Mesenchymal stem cell (in vitro differentiated cells and primary cell): ENCODE data around the gene KRT8. TPM values are rescaled to one million over a fixed set of nuclear protein-coding genes. Genes with fewer than 3 reads are reported as not detected.
A peak's percentile ranks its signal among the peaks of the same experiment; 100 is the strongest.
"Not testable (repeated sequence)": the region's sequence is repeated elsewhere in the genome, so short reads cannot be mapped to it uniquely, and the experiment has no call there.

Source experiments
- DNase-seq: peaks from one replicate; pipeline ENCODE4 v3.0.0-alpha.2; 2013
- H2AFZ ChIP-seq: one replicate; pipeline ENCODE4 v1.6.1; 2013; ENCODE audit warnings: low read depth, mild to moderate bottlenecking, control low read depth, inconsistent platforms, low read length, moderate library complexity
- H2AK5ac ChIP-seq: 2 replicates; pipeline ENCODE4 v1.6.1; 2013; ENCODE audit warnings: low read length, moderate library complexity, mild to moderate bottlenecking, inconsistent platforms; ENCODE audit not compliant: severe bottlenecking
- H2BK120ac ChIP-seq: one replicate; pipeline ENCODE4 v1.6.1; 2013; ENCODE audit warnings: low read depth, mild to moderate bottlenecking, inconsistent platforms, low read length, moderate library complexity
- H2BK12ac ChIP-seq, 2 experiments: one replicate each; pipeline ENCODE4 v1.6.1; 2013; ENCODE audit warnings: inconsistent platforms in 2 of 2, low read length in 2 of 2, mild to moderate bottlenecking in 2 of 2, moderate library complexity in 2 of 2, control low read depth in 1 of 2
- H2BK15ac ChIP-seq: one replicate; pipeline ENCODE4 v1.6.1; 2013; ENCODE audit warnings: mild to moderate bottlenecking, low read depth, inconsistent platforms; ENCODE audit not compliant: poor library complexity, severe bottlenecking
- H2BK5ac ChIP-seq: 2 replicates; pipeline ENCODE4 v1.6.1; 2013; ENCODE audit warnings: low read depth, mild to moderate bottlenecking, low read length, control low read depth, inconsistent platforms; ENCODE audit not compliant: poor library complexity, severe bottlenecking
- H3K14ac ChIP-seq, 2 experiments: one replicate each; pipeline ENCODE4 v1.6.1; 2013; ENCODE audit warnings: inconsistent platforms in 2 of 2, low read length in 2 of 2, control low read depth in 1 of 2, mild to moderate bottlenecking in 1 of 2, moderate library complexity in 1 of 2
- H3K18ac ChIP-seq, 2 experiments: one replicate each; pipeline ENCODE4 v1.6.1; 2013; ENCODE audit warnings: inconsistent platforms in 2 of 2, low read length in 2 of 2, control low read depth in 1 of 2, low read depth in 1 of 2, mild to moderate bottlenecking in 1 of 2
- H3K23ac ChIP-seq, 2 experiments: one replicate each; pipeline ENCODE4 v1.6.1; 2013; ENCODE audit warnings: inconsistent platforms in 2 of 2, low read length in 2 of 2, mild to moderate bottlenecking in 2 of 2, moderate library complexity in 2 of 2, control low read depth in 1 of 2
- H3K27ac ChIP-seq: 2 replicates; pipeline ENCODE4 v1.5.1; 2013; ENCODE audit warnings: mild to moderate bottlenecking, moderate library complexity, low read length, control low read depth, inconsistent platforms; ENCODE audit not compliant: poor library complexity, severe bottlenecking
- H3K27me3 ChIP-seq, 2 experiments: 2 replicates each; pipeline versions ENCODE4 v1.6.1 to v1.7.0; 2013; ENCODE audit warnings: low read length in 2 of 2, mild to moderate bottlenecking in 2 of 2, moderate library complexity in 2 of 2, control low read depth in 1 of 2, inconsistent platforms in 1 of 2; ENCODE audit not compliant: control insufficient read depth in 1 of 2, insufficient read depth in 1 of 2
- H3K36me3 ChIP-seq, 2 experiments: 2 replicates each; pipeline versions ENCODE4 v1.6.1 to v1.7.0; 2013; ENCODE audit warnings: low read length in 2 of 2, control low read depth in 1 of 2, inconsistent platforms in 1 of 2, low read depth in 1 of 2, mild to moderate bottlenecking in 1 of 2; ENCODE audit not compliant: insufficient read depth in 2 of 2, control insufficient read depth in 1 of 2
- H3K4ac ChIP-seq, 2 experiments: one replicate each; pipeline ENCODE4 v1.6.1; 2013; ENCODE audit warnings: inconsistent platforms in 2 of 2, low read length in 2 of 2, mild to moderate bottlenecking in 2 of 2, moderate library complexity in 2 of 2, control low read depth in 1 of 2, low read depth in 1 of 2
- H3K4me1 ChIP-seq: 2 replicates; pipeline ENCODE4 v1.6.1; 2013; ENCODE audit warnings: low read depth, low read length, control low read depth; ENCODE audit not compliant: control insufficient read depth, insufficient read depth
- H3K4me2 ChIP-seq: 2 replicates; pipeline ENCODE4 v1.6.1; 2013; ENCODE audit warnings: low read length, mild to moderate bottlenecking, inconsistent platforms; ENCODE audit not compliant: poor library complexity, severe bottlenecking
- H3K4me3 ChIP-seq, 2 experiments: 2 replicates each; pipeline versions ENCODE4 v1.5.1 to v1.7.0; 2013; ENCODE audit warnings: low read length in 2 of 2, mild to moderate bottlenecking in 2 of 2, control low read depth in 1 of 2, low read depth in 1 of 2; ENCODE audit not compliant: insufficient read depth in 1 of 2
- H3K79me1 ChIP-seq: replicated peaks from 2 replicates; pipeline ENCODE4 v1.6.1; 2013; ENCODE audit warnings: mild to moderate bottlenecking, control low read depth, low read length, inconsistent platforms; ENCODE audit not compliant: poor library complexity, severe bottlenecking
- H3K9ac ChIP-seq: 2 replicates; pipeline ENCODE4 v1.7.0; 2013; ENCODE audit warnings: mild to moderate bottlenecking, low read length, moderate library complexity
- H3K9me3 ChIP-seq: 2 replicates; pipeline ENCODE4 v1.7.0; 2013; ENCODE audit warnings: mild to moderate bottlenecking, low read length; ENCODE audit not compliant: control insufficient read depth
- H4K8ac ChIP-seq: one replicate; pipeline ENCODE4 v1.6.1; 2013; ENCODE audit warnings: inconsistent platforms, mild to moderate bottlenecking, low read length, moderate library complexity
- H4K91ac ChIP-seq: one replicate; pipeline ENCODE4 v1.6.1; 2013; ENCODE audit warnings: mild to moderate bottlenecking, low read length, inconsistent platforms
- WGBS: methylation state at CpG from one replicate; pipeline ENCODE4 v1.1.7; 2013; ENCODE audit warnings: mixed read lengths; 5-methylcytosine and 5-hydroxymethylcytosine counted together
- polyA plus RNA-seq, 2 experiments: library from polyadenylated mRNA; stranded (reverse); fragments of 200-250 nt; gene quantifications; one replicate each; pipeline ENCODE4 v1.2.3, GENCODE V29; 2013

KRT8 gene
- 1,135 TPM for polyA plus RNA-seq (2013, experiment 1 of 2)
- polyA plus RNA-seq (2013, experiment 2 of 2), result 1,108 TPM

DNA sequence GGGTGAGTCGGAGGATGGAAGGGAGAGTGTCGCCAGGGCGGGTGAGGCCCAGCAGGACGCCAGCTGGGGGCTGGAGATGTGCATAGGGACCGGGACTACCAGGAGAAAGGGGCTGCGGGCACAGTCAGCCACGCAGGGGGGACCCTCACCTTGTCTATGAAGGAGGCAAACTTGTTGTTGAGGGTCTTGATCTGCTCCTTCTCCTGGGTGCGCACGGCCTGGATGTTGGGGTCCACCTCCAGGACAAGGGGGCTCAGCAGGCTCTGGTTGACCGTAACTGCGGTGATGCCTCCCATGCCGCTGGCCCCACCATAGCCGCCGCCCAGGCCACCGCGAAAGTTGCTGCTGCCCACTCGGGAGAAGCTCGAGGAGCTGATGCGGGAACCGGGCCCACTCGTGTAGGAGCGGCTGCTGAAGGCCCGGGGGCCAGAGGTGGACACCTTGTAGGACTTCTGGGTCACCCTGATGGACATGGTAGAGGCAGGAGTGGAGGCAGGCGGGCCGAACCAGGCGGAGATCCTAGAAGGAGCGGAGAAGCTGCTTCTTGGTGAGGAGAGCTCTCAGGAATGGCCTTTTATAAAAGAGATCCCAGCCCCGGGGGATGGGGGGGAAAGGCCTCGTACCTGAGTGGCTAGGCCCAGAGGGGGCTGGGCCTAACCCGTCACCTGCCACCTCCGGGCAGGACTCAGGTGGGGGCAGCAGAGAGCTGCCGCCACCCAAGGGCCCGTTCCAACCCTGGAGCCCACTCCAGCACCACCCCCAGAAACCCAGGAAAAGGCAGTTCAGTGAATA is at the start of gene KRT8:
Gene KRT8, minus strand, starts transcription at position 568 of the 792 bp plus-strand sequence. Its CDS starts 95 bp downstream, at position 473.
- peaks cover 0 to 27% of the 10 kb centered on the region in 2 experiments for H3K36me3 ChIP-seq
- peak within 1 kb of the TSS in 1 of 2 experiments; percentile 89 for H3K4me3 ChIP-seq
- peak within 1 kb of the TSS; percentile 86 for H3K27ac ChIP-seq
- H2BK120ac ChIP-seq, result peak within 1 kb of the TSS; percentile 93
- H2AFZ ChIP-seq, H3K9me3 ChIP-seq, H3K27me3 ChIP-seq: not testable (repeated sequence)
- peak within 1 kb of the TSS; percentile 76 for H2BK5ac ChIP-seq
- H2AK5ac ChIP-seq, result peak within 1 kb of the TSS; percentile 92
- peaks cover 27% of the 10 kb centered on the region for H3K79me1 ChIP-seq
- peak within 1 kb of the TSS in 1 of 2 experiments; percentile 76 for H3K23ac ChIP-seq
- DNase-seq, result peak; percentile 90
- H2BK15ac ChIP-seq, result peak within 1 kb of the TSS; percentile 98
- peaks cover 17% of the 10 kb centered on the region for H3K4me1 ChIP-seq
- H3K4ac ChIP-seq, result peak within 1 kb of the TSS; percentile 97 to 99
- peak within 1 kb of the TSS; percentile 98 to 99 for H3K18ac ChIP-seq
- 9% methylated on average over 33 of the region's 33 CpGs for WGBS
- peak within 1 kb of the TSS; percentile 100 for H4K91ac ChIP-seq
- H2BK12ac ChIP-seq, result peak within 1 kb of the TSS; percentile 90 to 99
- peak within 1 kb of the TSS; percentile 76 to 99 for H3K14ac ChIP-seq
- peak within 1 kb of the TSS; percentile 49 for H3K9ac ChIP-seq
- H4K8ac ChIP-seq, result peak within 1 kb of the TSS; percentile 99
- H3K4me2 ChIP-seq, result peak within 1 kb of the TSS; percentile 90

DNA sequence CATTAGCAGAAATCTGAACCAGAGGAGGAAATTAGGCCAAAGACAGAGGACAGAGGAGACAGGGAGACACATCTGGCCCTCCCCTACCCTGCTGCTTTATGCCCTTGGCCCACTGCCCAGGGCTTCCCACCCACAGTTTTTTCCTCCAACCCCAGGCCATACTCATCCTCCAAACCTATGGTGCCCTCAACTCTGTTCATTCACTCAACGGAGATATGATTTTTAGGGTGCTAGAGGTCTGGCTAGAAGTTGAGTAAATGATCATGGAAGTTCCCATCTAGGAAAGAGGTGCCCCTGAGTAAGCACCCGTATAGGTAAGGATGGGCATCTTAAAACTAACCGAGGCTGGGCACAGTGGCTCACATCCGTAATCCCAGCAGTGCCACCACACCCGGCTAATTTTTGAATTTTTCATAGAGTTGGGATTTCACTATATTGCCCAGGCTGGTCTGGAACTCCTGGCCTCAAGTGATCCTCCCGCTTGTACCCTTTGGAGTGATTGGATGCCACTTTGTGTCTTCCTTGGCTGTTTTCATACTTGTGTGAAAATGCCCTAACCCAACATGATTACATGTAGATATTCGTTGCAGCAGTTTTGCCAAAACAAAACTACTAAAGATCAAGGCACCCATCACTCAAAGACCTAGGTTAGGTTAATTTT is 48.4 kb upstream of the KRT8 start:
- Histone ChIP-seq H3K27ac (no peak overlapping the region), H2AFZ (no peak overlapping the region), H2BK15ac (no peak overlapping the region), H3K27me3 (peaks cover 0 to 28% of the 10 kb centered on the region in 2 experiments), H3K36me3 (peaks cover 0 to 33% of the 10 kb centered on the region in 2 experiments), H3K4ac (no peak overlapping the region), H3K9ac (no peak overlapping the region), H2BK5ac (no peak overlapping the region), H3K18ac (no peak overlapping the region), H2BK120ac (no peak overlapping the region), H4K8ac (no peak overlapping the region), H3K4me3 (no peak overlapping the region), H3K14ac (no peak overlapping the region), H4K91ac (no peak overlapping the region), H3K79me1 (peaks cover 6% of the 10 kb centered on the region), H3K4me2 (no peak overlapping the region), H2BK12ac (no peak overlapping the region), H3K23ac (no peak overlapping the region), H3K4me1 (peaks cover 25% of the 10 kb centered on the region), H2AK5ac (no peak overlapping the region), H3K9me3 (no peaks in the 10 kb centered on the region)
- WGBS, result 90% methylated on average over 7 of the region's 7 CpGs
- no peak for DNase-seq

DNA sequence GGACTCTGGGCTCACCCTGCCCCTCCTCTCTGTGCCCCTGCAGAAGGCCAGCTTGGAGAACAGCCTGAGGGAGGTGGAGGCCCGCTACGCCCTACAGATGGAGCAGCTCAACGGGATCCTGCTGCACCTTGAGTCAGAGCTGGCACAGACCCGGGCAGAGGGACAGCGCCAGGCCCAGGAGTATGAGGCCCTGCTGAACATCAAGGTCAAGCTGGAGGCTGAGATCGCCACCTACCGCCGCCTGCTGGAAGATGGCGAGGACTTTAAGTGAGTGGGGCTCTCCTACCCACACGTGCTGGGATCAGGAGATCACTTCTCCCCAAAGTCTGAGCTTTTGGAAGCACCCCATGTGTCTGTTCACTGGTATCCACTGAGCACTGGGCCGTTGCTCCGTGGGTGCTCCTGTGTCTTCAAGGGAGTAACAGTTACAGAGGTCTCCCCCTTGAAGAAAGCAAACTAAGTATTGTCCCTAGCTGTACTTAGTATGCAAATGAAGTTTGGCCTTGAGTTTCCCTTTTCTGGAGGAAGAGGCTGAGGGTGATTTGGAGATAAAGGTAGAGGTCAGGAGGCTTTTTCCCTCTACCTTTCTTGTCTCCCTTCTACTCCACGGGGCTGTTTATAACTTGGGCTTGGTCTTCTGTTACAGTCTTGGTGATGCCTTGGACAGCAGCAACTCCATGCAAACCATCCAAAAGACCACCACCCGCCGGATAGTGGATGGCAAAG is 47.4 kb upstream of the KRT8 start:
- Histone ChIP-seq H3K36me3 (peaks cover 0 to 33% of the 10 kb centered on the region in 2 experiments), H2BK12ac (peak overlapping the region in 1 of 2 experiments; percentile 32), H3K79me1 (peaks cover 8% of the 10 kb centered on the region), H2AK5ac (no peak overlapping the region), H3K27ac (no peak overlapping the region), H3K18ac (peak overlapping the region in 1 of 2 experiments; percentile 55), H3K4me3 (no peak overlapping the region), H2BK5ac (no peak overlapping the region), H4K91ac (no peak overlapping the region), H3K14ac (no peak overlapping the region), H3K9me3 (no peaks in the 10 kb centered on the region), H2BK15ac (peak overlapping the region; percentile 91), H3K9ac (no peak overlapping the region), H4K8ac (no peak overlapping the region), H3K4me1 (peaks cover 31% of the 10 kb centered on the region), H3K23ac (peak overlapping the region in 1 of 2 experiments; percentile 79), H3K27me3 (peaks cover 0 to 33% of the 10 kb centered on the region in 2 experiments), H3K4ac (no peak overlapping the region), H3K4me2 (no peak overlapping the region), H2BK120ac (no peak overlapping the region), H2AFZ (no peak overlapping the region)
- WGBS, result 77% methylated on average over 12 of the region's 15 CpGs
- no peak for DNase-seq
